Measurements from ENCODE around the gene PLET1.

DNA sequence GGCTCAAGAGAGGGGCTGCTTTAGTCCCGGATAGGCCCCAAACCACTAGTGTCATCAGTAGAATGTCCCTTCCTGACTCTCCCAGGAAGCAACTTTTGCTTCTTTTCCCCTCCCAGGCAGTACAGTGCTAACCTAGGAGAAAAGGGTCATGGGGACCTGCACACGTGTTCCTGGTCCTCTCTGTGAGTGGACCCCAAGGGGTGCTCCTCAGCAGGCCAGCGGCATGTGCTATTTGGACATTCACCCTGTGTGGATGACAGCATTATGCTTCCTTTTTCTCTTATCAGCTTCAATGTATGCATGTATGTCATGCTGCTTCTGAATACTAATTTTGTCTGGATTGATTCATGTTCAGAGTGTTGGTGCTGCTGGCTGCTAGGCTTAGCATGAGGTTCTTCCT lies 18.1 kb upstream of the PLET1 start:
- no peak for TF ChIP-seq POLR2A (IDR thresholded peaks at IDR 0.05)
- TF ChIP-seq, protein P1, sequence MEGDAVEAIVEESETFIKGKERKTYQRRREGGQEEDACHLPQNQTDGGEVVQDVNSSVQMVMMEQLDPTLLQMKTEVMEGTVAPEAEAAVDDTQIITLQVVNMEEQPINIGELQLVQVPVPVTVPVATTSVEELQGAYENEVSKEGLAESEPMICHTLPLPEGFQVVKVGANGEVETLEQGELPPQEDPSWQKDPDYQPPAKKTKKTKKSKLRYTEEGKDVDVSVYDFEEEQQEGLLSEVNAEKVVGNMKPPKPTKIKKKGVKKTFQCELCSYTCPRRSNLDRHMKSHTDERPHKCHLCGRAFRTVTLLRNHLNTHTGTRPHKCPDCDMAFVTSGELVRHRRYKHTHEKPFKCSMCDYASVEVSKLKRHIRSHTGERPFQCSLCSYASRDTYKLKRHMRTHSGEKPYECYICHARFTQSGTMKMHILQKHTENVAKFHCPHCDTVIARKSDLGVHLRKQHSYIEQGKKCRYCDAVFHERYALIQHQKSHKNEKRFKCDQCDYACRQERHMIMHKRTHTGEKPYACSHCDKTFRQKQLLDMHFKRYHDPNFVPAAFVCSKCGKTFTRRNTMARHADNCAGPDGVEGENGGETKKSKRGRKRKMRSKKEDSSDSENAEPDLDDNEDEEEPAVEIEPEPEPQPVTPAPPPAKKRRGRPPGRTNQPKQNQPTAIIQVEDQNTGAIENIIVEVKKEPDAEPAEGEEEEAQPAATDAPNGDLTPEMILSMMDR (IDR thresholded peaks at IDR 0.05): no peak
